Activated CD4-positive, alpha-beta T cell treated with anti-CD3 and anti-CD28 coated beads for 24 hours (primary cell): Measurements from ENCODE around the gene SNAP29.
"Not testable (repeated sequence)": the region's sequence is repeated elsewhere in the genome, so short reads cannot be mapped to it uniquely, and the experiment has no call there.

Source experiments
- DNase-seq, 2 donors: peaks; one replicate each; pipeline ENCODE4 v3.0.0-alpha.2; 2020; ENCODE audit warnings: low read depth in 2 of 2

SNAP29 gene

DNA sequence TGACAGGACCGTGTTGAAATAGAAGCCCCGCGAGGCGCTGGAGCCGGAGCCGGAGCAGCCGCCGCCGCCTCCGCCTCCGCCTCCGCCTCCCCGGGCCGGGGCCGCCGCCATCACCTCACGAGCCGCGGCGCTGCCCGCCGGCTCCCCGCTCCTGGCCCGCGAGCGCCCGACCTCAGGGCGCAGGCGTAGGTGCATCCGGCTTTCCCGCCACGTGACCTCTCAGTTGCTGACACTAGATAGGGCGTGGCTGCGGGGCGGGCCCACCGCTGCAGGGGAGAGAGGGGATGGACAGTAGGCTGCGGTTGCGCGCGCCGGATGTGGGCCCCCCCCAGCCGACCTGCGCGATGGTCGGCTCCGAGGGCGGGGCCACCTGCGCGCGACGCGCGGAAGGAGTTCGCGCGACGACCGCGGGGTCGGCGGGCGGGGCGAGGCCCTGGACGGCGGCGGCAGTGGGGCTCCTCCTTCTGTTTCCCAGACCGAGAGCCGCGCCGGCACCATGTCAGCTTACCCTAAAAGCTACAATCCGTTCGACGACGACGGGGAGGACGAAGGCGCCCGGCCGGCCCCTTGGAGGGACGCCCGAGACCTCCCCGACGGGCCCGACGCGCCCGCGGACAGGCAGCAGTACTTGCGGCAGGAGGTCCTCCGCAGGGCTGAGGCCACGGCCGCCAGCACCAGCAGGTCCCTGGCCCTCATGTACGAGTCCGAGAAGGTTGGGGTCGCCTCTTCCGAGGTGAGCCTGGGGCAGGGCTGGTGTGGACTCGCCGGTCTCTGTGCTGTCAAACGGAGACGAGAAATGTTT, at the start of gene SNAP29, which contains the start of gene PI4KA:
TSS of gene SNAP29 (plus strand) at position 393 of the 802 bp plus-strand sequence. CDS start at position 497, 104 bp downstream.
TSS of gene PI4KA (minus strand) at position 197 of the 802 bp plus-strand sequence. CDS start at position 111, 86 bp downstream.
- DNase-seq, result peak; percentile 96 to 97

DNA sequence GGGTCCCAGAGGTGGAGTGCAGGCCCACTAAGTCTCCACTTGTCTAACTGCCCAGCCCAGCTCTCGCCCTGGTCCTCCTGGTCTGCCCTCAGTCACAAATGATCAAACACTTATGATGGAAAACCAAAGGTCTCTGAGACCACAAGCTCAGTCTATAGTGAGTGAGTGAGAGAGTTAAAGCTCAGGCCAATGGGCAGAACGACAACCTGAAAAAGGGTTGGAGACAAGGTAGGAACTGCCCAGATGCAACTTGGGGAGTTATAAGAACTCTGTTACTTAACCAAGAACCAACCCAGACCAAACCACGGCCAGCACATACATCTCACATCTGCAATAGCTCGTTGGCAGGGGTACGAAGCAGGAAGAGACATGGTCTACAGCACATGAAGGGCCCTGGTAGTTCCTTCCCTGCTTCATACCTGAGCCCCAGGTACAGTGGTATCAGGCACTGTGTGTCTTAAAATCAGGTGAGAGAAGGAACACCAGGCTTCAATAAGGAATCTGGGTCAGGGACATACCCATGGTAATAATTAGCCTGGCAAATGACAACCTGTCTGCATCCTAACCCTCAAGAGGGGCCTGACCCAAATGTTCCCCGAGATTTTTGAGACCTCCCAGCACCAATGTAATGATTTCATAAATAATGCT, 49.1 kb upstream of the SNAP29 start:
- no peak for DNase-seq

DNA sequence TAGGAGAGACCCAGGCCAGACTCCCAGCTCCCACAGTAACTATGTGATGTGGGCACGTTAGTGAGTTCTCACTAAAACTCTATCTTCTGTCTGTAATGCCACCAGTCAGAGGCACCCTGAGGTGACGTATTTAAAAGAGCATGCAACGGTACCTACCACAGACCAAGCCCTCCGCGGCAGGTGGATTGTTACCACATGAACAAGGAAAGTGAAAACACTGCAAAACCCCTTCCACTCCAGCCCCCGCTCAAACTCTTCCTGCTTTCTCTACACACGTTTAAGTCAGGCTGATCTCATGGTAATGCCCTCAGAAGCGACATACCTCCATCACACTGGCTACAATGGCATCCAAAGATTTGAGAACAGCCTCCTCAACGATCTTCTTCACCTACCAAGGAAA, 48.2 kb upstream of the SNAP29 start:
- peak in 1 of 2 donors; percentile 1 for DNase-seq

DNA sequence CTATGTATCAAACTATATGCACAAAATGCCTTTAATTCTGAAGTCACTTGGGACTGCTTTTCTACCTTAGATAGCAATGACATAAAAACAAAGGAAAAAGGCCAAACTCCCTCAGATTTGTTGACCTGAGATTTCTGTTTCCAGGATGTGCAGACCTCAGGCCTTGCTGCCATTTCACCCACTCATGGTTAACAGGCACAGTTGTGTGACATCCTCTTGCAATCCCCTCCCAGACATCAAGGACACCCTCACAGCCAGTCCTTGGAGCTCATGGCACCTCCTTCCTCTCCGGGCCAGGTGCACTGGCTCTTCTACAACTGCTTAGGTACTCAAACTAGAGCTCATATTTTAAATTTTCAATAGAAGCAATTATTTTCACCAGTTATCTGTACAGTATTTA, 47.6 kb upstream of the SNAP29 start:
- no peak for DNase-seq

DNA sequence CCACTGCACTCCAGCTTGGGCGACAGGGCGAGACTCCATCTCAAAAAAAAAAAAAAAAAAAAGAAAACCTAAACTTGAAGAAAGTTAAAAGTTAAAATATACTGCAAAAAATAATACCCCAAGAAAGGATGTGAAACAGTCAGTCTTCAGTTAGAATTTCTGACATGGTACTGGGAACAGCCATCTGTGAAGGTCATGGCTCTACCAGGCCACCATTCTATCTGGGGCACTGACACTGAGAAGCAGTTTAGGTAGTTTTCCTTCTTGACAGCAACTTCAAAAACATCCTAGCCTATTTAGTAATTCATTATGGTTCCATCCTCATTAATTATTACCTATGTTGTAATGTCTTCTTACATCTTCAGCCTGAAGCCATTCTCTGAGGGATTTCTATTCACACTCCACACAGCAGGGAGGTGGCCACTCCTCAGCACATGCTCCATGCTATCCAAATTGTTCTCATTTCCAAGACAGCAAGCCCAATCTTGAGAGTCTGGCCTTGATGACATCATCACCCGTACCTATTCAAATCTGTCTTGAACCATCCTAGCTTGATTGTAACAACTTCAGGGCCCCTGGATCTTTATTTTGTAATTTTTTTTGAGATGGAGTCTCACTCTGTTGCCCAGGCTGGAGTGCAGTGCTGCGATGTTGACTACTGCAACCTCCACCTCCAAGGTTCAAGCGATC, 46.7 kb upstream of the SNAP29 start:
- no peak for DNase-seq

DNA sequence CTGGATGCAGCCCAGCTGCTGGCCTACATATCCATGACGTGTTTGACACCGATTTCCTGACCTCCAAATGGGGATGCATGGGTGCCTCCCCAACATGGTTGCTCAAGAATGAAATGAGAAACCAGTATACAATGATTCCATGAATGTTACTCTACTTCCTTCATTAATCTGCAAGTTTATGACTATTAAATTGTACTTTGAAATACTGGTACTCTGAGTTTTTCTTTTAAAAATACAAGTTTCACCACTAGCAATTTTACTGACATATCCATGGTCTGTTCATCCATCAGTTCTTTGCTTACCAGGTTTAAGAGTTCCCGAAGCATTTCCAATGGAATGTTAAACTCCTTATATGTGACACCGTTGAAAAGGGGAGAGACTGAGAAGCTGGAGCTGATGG, 45.8 kb upstream of the SNAP29 start:
- no peak for DNase-seq

DNA sequence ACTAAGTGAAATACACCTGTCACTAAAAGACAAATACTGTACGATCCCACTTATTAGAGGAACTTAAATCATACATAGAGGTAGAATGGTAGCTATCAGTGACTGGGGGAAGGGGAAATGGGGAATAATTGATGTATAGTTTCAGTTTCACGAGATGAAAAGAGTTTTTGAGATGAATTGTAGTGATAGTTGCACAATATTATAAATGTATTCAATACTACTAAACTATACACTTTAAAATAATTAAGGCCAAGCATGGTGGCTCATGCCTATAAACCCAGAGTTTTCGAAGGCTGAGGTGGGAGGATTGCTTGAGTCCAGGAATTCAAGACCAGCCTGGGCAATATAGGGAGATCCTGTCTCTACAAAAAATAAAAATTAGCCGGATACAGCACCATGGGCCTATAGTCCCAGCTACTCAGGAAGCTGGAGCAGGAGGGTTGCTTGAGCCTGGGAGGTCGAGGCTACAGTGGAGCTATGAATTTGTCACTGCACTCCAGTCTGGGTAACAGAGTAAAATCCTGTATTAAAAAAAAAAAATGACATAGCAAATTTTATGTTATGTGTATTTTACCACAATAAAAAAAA, 44.5 kb upstream of the SNAP29 start:
- DNase-seq, result no peak

- DNase-seq, result no peak
Measured at GRCh38 chr22:20815477-20816050, 43.2 kb upstream of the SNAP29 start.

GRCh38 chr22:20816559-20816958, 42.2 kb upstream of the SNAP29 start:
- DNase-seq, result no peak

DNA sequence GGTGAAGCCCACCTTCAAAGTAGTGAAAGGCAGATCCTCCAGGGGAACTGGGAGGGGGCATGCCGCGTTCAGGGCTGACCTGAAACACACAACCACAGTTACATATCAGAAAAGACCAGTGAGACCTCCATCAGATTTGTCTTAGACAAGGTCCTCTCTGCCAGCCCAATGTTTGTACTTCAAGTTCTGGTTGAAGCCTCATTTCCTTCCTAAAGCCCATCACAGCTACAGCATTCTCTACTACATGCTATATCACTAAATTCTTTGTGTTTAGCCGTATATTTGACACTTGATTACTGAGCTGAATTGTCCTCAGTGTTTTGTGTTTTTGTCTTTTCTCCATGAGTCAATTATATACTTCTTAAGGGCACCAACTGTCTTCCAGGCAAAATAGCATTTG, 40.3 kb upstream of the SNAP29 start:
- DNase-seq, result no peak

DNA sequence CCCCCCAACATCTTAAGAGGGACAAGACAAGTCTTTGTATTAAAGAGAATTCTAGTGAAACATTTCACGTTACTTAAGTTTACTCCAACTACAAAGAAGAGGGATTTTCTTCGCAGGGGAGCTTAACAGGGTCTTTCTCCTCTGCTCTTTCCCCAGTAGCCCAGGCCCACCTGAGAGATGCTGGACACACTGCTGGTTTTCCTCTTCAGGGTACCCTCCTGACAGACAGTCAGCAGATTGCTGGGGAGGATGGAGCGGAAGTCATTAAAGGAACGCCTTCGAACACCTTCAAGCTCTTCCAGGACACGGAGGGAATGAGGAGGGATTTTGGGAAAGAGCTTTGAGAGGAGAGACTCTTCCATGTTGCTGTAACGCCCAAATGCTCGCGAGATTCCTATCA, 39.3 kb upstream of the SNAP29 start:
- no peak for DNase-seq

GRCh38 chr22:20821717-20822239, 37.0 kb upstream of the SNAP29 start:
- not testable (repeated sequence) for DNase-seq

DNA sequence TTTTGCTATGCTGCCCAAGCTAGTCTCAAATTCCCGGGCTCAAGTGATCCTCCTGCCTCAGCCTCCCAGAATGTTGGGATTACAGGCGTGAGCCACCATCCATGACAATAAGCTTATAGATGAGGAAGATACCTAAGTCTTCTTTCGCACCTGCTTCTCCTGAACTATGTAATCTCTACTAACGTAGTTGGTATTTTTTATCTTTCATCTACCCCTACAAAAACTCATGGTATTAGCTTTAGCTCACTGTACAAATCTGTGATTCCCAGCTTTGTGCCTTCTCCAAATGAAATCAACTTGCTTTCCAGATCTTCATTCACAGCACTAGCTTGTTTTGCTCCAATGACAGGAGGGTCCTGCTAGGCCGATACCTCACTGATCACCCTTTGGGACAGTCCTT, 36.6 kb upstream of the SNAP29 start:
- DNase-seq, result no peak

- DNase-seq, result no peak
Measured at GRCh38 chr22:20823264-20823663, 35.5 kb upstream of the SNAP29 start.

DNA sequence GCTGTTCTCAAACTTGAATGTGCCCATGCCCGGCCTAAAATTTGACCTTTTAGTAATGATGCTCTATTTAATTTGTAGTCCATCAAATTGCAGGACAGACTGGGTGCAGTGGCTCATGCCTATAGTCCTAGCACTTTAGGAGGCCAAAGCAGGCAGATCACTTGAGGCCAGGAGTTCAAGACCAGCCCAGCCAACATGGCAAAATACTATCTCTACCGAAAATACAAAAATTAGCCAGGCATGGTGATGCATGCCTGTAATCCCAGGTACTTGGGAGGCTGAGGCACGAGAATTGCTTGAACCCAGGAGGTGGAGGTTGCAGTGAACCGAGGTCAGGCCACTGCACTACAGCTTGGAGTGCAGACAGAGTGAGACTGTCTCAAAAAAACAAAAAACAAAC, 33.6 kb upstream of the SNAP29 start:
- DNase-seq, result not testable (repeated sequence)

- no peak for DNase-seq
Measured at GRCh38 chr22:20825624-20826023, 33.2 kb upstream of the SNAP29 start.

DNA sequence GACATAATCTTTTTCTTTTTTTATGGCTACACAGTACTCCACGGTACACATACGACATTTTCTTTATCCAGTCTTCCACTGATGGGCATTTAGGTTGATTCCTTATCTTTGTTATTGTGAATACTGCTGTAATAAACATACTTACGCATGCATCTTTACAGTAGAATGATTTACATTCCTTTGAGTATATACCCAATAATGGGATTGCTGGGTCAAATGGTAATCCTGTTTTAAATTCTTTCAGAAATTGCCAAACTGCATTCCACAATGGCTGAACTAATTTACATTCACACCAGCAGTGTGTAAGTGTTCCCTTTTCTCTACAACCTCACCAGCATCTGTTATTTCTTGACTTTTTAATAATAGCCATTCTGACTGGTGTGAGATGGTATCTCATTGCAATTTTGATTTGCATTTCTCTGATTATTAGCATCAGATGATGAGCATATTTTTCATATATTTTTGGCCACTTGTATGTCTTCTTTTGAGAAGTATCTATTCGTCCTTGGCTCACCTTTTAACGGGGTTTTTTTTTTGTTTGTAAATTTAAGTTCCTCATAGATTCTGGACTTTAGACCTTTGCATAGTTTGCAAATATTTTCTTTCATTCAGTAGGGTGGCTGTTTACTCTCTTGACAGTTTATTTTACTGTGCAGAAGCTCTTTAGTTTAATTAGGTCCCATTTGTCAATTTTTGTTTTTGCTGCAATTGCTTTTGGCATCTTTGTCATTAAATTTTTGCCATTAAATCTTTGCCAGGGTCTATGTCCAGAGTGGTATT, 32.2 kb upstream of the SNAP29 start:
- DNase-seq, result not testable (repeated sequence)

GRCh38 chr22:20829491-20830134, 29.2 kb upstream of the SNAP29 start:
- DNase-seq, result no peak

- DNase-seq, result no peak
Measured at GRCh38 chr22:20833225-20833665, 25.6 kb upstream of the SNAP29 start.

- no peak for DNase-seq
Measured at GRCh38 chr22:20834206-20834605, 24.6 kb upstream of the SNAP29 start.
